Activated CD8-positive, alpha-beta T cell treated with anti-CD3 and anti-CD28 coated beads for 36 hours (primary cell): ENCODE data around the gene KRTAP2-4. TPM values are rescaled to one million over a fixed set of nuclear protein-coding genes. Genes with fewer than 3 reads are reported as not detected.
"Not testable (repeated sequence)": the region's sequence is repeated elsewhere in the genome, so short reads cannot be mapped to it uniquely, and the experiment has no call there.

ENCODE experiments used
- ATAC-seq: fragments of 200-7000 bp; cut with Tn5 transposase; one replicate; pipeline ENCODE4 v1.10.0; 2021; ENCODE audit warnings: mild to moderate bottlenecking, moderate library complexity
- CTCF ChIA-PET: fragments of 350-600 bp; sonication (Branson Sonifier 250); formaldehyde crosslinking; loops from one replicate; lab custom pipeline; 2021; ENCODE audit warnings: antibody characterized with exemption; lab: Charles Lee
- POLR2A ChIA-PET: fragments of 350-600 bp; sonication (Branson Sonifier 250); formaldehyde crosslinking; loops from one replicate; lab custom pipeline; 2021; ENCODE audit warnings: antibody characterized with exemption; lab: Charles Lee
- DNase-seq: peaks from one replicate; pipeline ENCODE4 v3.0.0-alpha.2; 2020
- H3K27ac Mint-ChIP-seq: one replicate; pipeline ENCODE4 v1.8.0; 2021; ENCODE audit warnings: mild to moderate bottlenecking, mixed read lengths
- H3K27me3 Mint-ChIP-seq: one replicate; pipeline ENCODE4 v1.8.0; 2021; ENCODE audit warnings: mixed read lengths
- H3K36me3 Mint-ChIP-seq: one replicate; pipeline ENCODE4 v1.8.0; 2021; ENCODE audit warnings: low read depth, mixed read lengths
- H3K4me1 Mint-ChIP-seq: one replicate; pipeline ENCODE4 v1.8.0; 2021; ENCODE audit warnings: low read depth, mixed read lengths
- H3K4me3 Mint-ChIP-seq: one replicate; pipeline ENCODE4 v1.8.0; 2021; ENCODE audit warnings: mild to moderate bottlenecking, moderate library complexity, mixed read lengths
- H3K9me3 Mint-ChIP-seq: one replicate; pipeline ENCODE4 v1.8.0; 2021; ENCODE audit warnings: mixed read lengths
- CTCF ChIP-seq: fragments of 200-600 bp; IDR thresholded peaks from one replicate; pipeline ENCODE4 v1.8.0; 2022; ENCODE audit warnings: antibody characterized with exemption, mild to moderate bottlenecking
- intact Hi-C: fragments of 100-400 bp; cut with micrococcal nuclease; formaldehyde crosslinking; loops from one replicate; pipeline ENCODE4 v1.10.0; 2022
- total RNA-seq, 2 experiments: library from RNA; stranded (reverse); gene quantifications; one replicate each; pipeline ENCODE4 v1.2.3, GENCODE V29; 2021

The KRTAP2-4 gene
- total RNA-seq, 2 experiments from 2014 or later = not detected

- ATAC-seq (no peak), DNase-seq (no peak)
- H3K27ac Mint-ChIP-seq = no peak overlapping the region
- intact Hi-C loops = no loop called here
- ChIA-PET POLR2A (no interaction called here), CTCF (interaction anchor here (0.8 kb wide), 1 partner anchor 21 kb away, joined by 3 read pairs; no protein-coding TSS in a partner anchor)
- H3K27me3 Mint-ChIP-seq = peaks cover 3% of the 10 kb centered on the region
- H3K9me3 Mint-ChIP-seq = peaks cover 1% of the 10 kb centered on the region
- H3K4me3 Mint-ChIP-seq = no peak overlapping the region
- H3K36me3 Mint-ChIP-seq = no peaks in the 10 kb centered on the region
- TF ChIP-seq CTCF = no peak
- H3K4me1 Mint-ChIP-seq = no peaks in the 10 kb centered on the region
Measured at GRCh38 chr17:41037853-41038350, 27.8 kb downstream of the KRTAP2-4 start.

GRCh38 chr17:41034346-41034935 is 31.2 kb downstream of the KRTAP2-4 start, which contains the start of gene KRTAP1-3:
Gene KRTAP1-3 (minus strand): TSS chr17:41034874. CDS start chr17:41034821, 53 bp downstream.
- H3K4me3 Mint-ChIP-seq, intact Hi-C loops, H3K27ac Mint-ChIP-seq, DNase-seq, H3K9me3 Mint-ChIP-seq, H3K36me3 Mint-ChIP-seq, CTCF ChIA-PET, ATAC-seq, H3K4me1 Mint-ChIP-seq, POLR2A ChIA-PET: not testable (repeated sequence)
- peaks cover 13% of the 10 kb centered on the region for H3K27me3 Mint-ChIP-seq

- POLR2A ChIA-PET = no interaction called here
- intact Hi-C loops = no loop called here
- Mint-ChIP-seq H3K4me3 (no peak within 1 kb of the TSS), H3K27ac (no peak within 1 kb of the TSS), H3K9me3 (no peaks in the 10 kb centered on the region), H3K4me1 (no peaks in the 10 kb centered on the region), H3K27me3 (peaks cover 19% of the 10 kb centered on the region), H3K36me3 (no peaks in the 10 kb centered on the region)
- ATAC-seq (no peak), DNase-seq (no peak)
- no peak for TF ChIP-seq CTCF
- CTCF ChIA-PET = no interaction called here
Measured at GRCh38 chr17:41029633-41030245, 35.9 kb downstream of the KRTAP2-4 start, which contains the start of gene KRTAP1-4. Gene KRTAP1-4 (minus strand): TSS chr17:41030195. CDS start chr17:41030078, 117 bp downstream.

GRCh38 chr17:41026715-41027471 is 38.8 kb downstream of the KRTAP2-4 start, which contains the start of gene KRTAP1-5:
Gene KRTAP1-5 (minus strand): TSS chr17:41027208. CDS start chr17:41027155, 53 bp downstream.
- no peaks in the 10 kb centered on the region for H3K9me3 Mint-ChIP-seq
- ATAC-seq (no peak), DNase-seq (no peak)
- no peak for TF ChIP-seq CTCF
- intact Hi-C loops = no loop called here
- CTCF ChIA-PET = no interaction called here
- peaks cover 17% of the 10 kb centered on the region for H3K27me3 Mint-ChIP-seq
- no peak within 1 kb of the TSS for H3K27ac Mint-ChIP-seq
- no peaks in the 10 kb centered on the region for H3K4me1 Mint-ChIP-seq
- H3K36me3 Mint-ChIP-seq = no peaks in the 10 kb centered on the region
- no peak within 1 kb of the TSS for H3K4me3 Mint-ChIP-seq
- POLR2A ChIA-PET = no interaction called here

GRCh38 chr17:41024697-41025096 is 41.0 kb downstream of the KRTAP2-4 start:
- ATAC-seq = no peak
- intact Hi-C loops = no loop called here
- Mint-ChIP-seq H3K27ac (no peak overlapping the region), H3K4me1 (no peaks in the 10 kb centered on the region), H3K36me3 (no peaks in the 10 kb centered on the region), H3K9me3 (no peaks in the 10 kb centered on the region), H3K27me3 (peaks cover 6% of the 10 kb centered on the region), H3K4me3 (no peak overlapping the region)
- POLR2A ChIA-PET = no interaction called here
- TF ChIP-seq CTCF = no peak
- no peak for DNase-seq
- CTCF ChIA-PET = no interaction called here
